Skeletal muscle satellite cell (primary cell): ENCODE measurements around the gene ZNF581.

Source experiments
- H3K27me3 ChIP-seq: 2 replicates; pipeline ENCODE4 v1.7.0; 2013; ENCODE audit warnings: low read length; ENCODE audit not compliant: control insufficient read depth, insufficient read depth
- H3K36me3 ChIP-seq: 2 replicates; pipeline ENCODE4 v1.7.0; 2013; ENCODE audit warnings: mild to moderate bottlenecking, control low read depth, low read length; ENCODE audit not compliant: insufficient read depth
- H3K4me1 ChIP-seq: 2 replicates; pipeline ENCODE4 v1.7.0; 2013; ENCODE audit warnings: low read length; ENCODE audit not compliant: control insufficient read depth, insufficient read depth
- H3K4me2 ChIP-seq: 2 replicates; pipeline ENCODE4 v1.7.0; 2013; ENCODE audit warnings: mild to moderate bottlenecking, low read length
- H3K4me3 ChIP-seq: 2 replicates; pipeline ENCODE4 v1.7.0; 2013; ENCODE audit warnings: low read length
- H3K9ac ChIP-seq: 2 replicates; pipeline ENCODE4 v1.7.0; 2013; ENCODE audit warnings: mild to moderate bottlenecking, low read depth, low read length, moderate library complexity
- H3K9me3 ChIP-seq: replicated peaks from 2 replicates; pipeline ENCODE4 v1.7.0; 2013; ENCODE audit warnings: mild to moderate bottlenecking, control low read depth, low read length

Gene ZNF581

GRCh38 chr19:55690109-55690768, 46.8 kb downstream of the ZNF581 start:
- no peak overlapping the region for H3K4me3 ChIP-seq
- H3K9ac ChIP-seq: no peak overlapping the region
- H3K4me1 ChIP-seq: no peaks in the 10 kb centered on the region
- no peaks in the 10 kb centered on the region for H3K27me3 ChIP-seq
- no peaks in the 10 kb centered on the region for H3K9me3 ChIP-seq
- H3K4me2 ChIP-seq: no peak overlapping the region
- peaks cover 61% of the 10 kb centered on the region for H3K36me3 ChIP-seq

GRCh38 chr19:55690769-55691545, 47.5 kb downstream of the ZNF581 start:
- Histone ChIP-seq H3K27me3 (no peaks in the 10 kb centered on the region), H3K9me3 (no peaks in the 10 kb centered on the region), H3K4me1 (no peaks in the 10 kb centered on the region), H3K36me3 (peaks cover 61% of the 10 kb centered on the region), H3K4me2 (no peak overlapping the region), H3K9ac (no peak overlapping the region), H3K4me3 (no peak overlapping the region)

GRCh38 chr19:55691561-55692481, 48.4 kb downstream of the ZNF581 start:
- H3K4me2 ChIP-seq: no peak overlapping the region
- no peaks in the 10 kb centered on the region for H3K9me3 ChIP-seq
- H3K4me3 ChIP-seq: no peak overlapping the region
- H3K9ac ChIP-seq: no peak overlapping the region
- H3K36me3 ChIP-seq: peaks cover 61% of the 10 kb centered on the region
- H3K4me1 ChIP-seq: no peaks in the 10 kb centered on the region
- no peaks in the 10 kb centered on the region for H3K27me3 ChIP-seq

- Histone ChIP-seq H3K9me3 (no peaks in the 10 kb centered on the region), H3K4me2 (no peak overlapping the region), H3K36me3 (peaks cover 67% of the 10 kb centered on the region), H3K9ac (no peak overlapping the region), H3K27me3 (no peaks in the 10 kb centered on the region), H3K4me1 (no peaks in the 10 kb centered on the region), H3K4me3 (no peak overlapping the region)
Observed at GRCh38 chr19:55692681-55693081, 49.2 kb downstream of the ZNF581 start.

- H3K9ac ChIP-seq: no peak overlapping the region
- H3K4me3 ChIP-seq: no peak overlapping the region
- H3K4me1 ChIP-seq: no peaks in the 10 kb centered on the region
- peaks cover 64% of the 10 kb centered on the region for H3K36me3 ChIP-seq
- no peaks in the 10 kb centered on the region for H3K9me3 ChIP-seq
- H3K4me2 ChIP-seq: no peak overlapping the region
- no peaks in the 10 kb centered on the region for H3K27me3 ChIP-seq
Observed at GRCh38 chr19:55693336-55693974, 50.0 kb downstream of the ZNF581 start.

- Histone ChIP-seq H3K36me3 (peaks cover 59% of the 10 kb centered on the region), H3K4me1 (no peaks in the 10 kb centered on the region), H3K9ac (no peak overlapping the region), H3K9me3 (no peaks in the 10 kb centered on the region), H3K4me2 (no peak overlapping the region), H3K4me3 (no peak overlapping the region), H3K27me3 (no peaks in the 10 kb centered on the region)
Observed at GRCh38 chr19:55694241-55694655, 50.8 kb downstream of the ZNF581 start.

GRCh38 chr19:55694656-55695491, 51.4 kb downstream of the ZNF581 start:
- Histone ChIP-seq H3K27me3 (no peaks in the 10 kb centered on the region), H3K4me1 (no peaks in the 10 kb centered on the region), H3K4me2 (no peak overlapping the region), H3K9me3 (no peaks in the 10 kb centered on the region), H3K9ac (no peak overlapping the region), H3K4me3 (no peak overlapping the region), H3K36me3 (peaks cover 52% of the 10 kb centered on the region)
